Thymus (tissue), 11 donors: ENCODE data around the gene TAF6. TPM values are rescaled to one million over a fixed set of nuclear protein-coding genes. Genes with fewer than 3 reads are reported as not detected.
A peak's percentile ranks its signal among the peaks of the same experiment; 100 is the strongest.

Experiments used
- DNase-seq, 9 donors: peaks; one replicate each; pipeline ENCODE4 v3.0.0-alpha.2; 2013; ENCODE audit warnings: low spot score in 9 of 9, low read depth in 6 of 9, missing footprints in 1 of 9
- H3K27ac ChIP-seq, 2 donors: one replicate each; pipeline ENCODE4 v1.5.1; 2013; ENCODE audit warnings: control low read depth in 1 of 2, low read depth in 1 of 2, low read length in 1 of 2, mild to moderate bottlenecking in 1 of 2, moderate library complexity in 1 of 2
- H3K27me3 ChIP-seq, 2 donors: one replicate each; pipeline ENCODE4 v1.5.1; 2013; ENCODE audit warnings: low read length in 1 of 2; ENCODE audit not compliant: control insufficient read depth in 2 of 2, insufficient read depth in 1 of 2
- H3K36me3 ChIP-seq, 2 donors: one replicate each; pipeline ENCODE4 v1.5.1; 2013; ENCODE audit warnings: low read length in 1 of 2, mild to moderate bottlenecking in 1 of 2, moderate library complexity in 1 of 2; ENCODE audit not compliant: control insufficient read depth in 2 of 2, insufficient read depth in 2 of 2
- H3K4me1 ChIP-seq, 2 donors: one replicate each; pipeline ENCODE4 v1.5.1; 2013; ENCODE audit warnings: low read length in 2 of 2; ENCODE audit not compliant: control insufficient read depth in 2 of 2, insufficient read depth in 2 of 2
- H3K4me3 ChIP-seq, 2 donors: one replicate each; pipeline ENCODE4 v1.5.1; 2013; ENCODE audit warnings: low read length in 2 of 2, control low read depth in 1 of 2, mild to moderate bottlenecking in 1 of 2
- H3K9me3 ChIP-seq, 2 donors: one replicate each; pipeline ENCODE4 v1.5.1; 2013; ENCODE audit warnings: low read length in 1 of 2, mild to moderate bottlenecking in 1 of 2; ENCODE audit not compliant: control insufficient read depth in 2 of 2, insufficient read depth in 1 of 2
- WGBS: extraction: QIAGEN DNeasy Blood & Tissue Kit; methylation state at CpG from one replicate; pipeline ENCODE4 v1.1.7; 2013; 5-methylcytosine and 5-hydroxymethylcytosine counted together
- polyA plus RNA-seq: library from polyadenylated mRNA; stranded (reverse); fragments of 200-250 nt; gene quantifications from one replicate; pipeline ENCODE4 v1.2.3, GENCODE V29; 2013
- total RNA-seq: library from RNA; stranded (reverse); fragments of 120-200 nt; gene quantifications from one replicate; pipeline ENCODE4 v1.2.4, GENCODE V29; 2013
- donor health status: healthy.

TAF6 gene
- total and polyA plus RNA-seq, 2 donors = 10.2 to 25.7 TPM

- Histone ChIP-seq H3K4me3 (no peak overlapping the region), H3K9me3 (peaks cover 0 to 4% of the 10 kb centered on the region in 2 donors), H3K27me3 (peaks cover 5 to 30% of the 10 kb centered on the region in 2 donors), H3K36me3 (peaks cover 19 to 20% of the 10 kb centered on the region in 2 donors), H3K27ac (no peak overlapping the region), H3K4me1 (peaks cover 14 to 24% of the 10 kb centered on the region in 2 donors)
- WGBS = 98% methylated on average over 10 of the region's 10 CpGs
- DNase-seq = no peak
Observed at GRCh38 chr7:100087055-100087750, 32.0 kb downstream of the TAF6 start.

DNA sequence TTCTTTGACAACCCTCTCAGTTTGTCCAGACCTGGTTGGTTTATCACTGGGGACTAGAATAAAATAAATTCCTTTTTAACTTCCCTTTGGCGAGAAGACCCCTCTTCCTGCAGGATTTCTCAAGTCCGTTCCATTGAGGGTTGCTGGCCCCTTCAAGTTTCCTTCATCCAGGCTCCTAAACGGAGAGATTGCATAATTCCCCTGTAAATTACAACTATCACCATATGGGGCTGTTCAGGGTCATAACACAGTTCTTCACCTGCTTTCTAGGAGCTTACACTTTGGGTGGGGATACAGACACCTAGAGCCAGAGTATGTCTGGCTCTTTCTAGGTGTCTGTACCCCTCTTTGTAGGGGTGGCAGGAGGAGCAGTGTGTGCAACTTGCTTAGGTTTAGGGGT is 33.6 kb downstream of the TAF6 start:
- DNase-seq = no peak
- Histone ChIP-seq H3K36me3 (peaks cover 2 to 3% of the 10 kb centered on the region in 2 donors), H3K4me3 (no peak overlapping the region), H3K27me3 (peaks cover 7 to 34% of the 10 kb centered on the region in 2 donors), H3K9me3 (peaks cover 0 to 4% of the 10 kb centered on the region in 2 donors), H3K27ac (no peak overlapping the region), H3K4me1 (peaks cover 20 to 29% of the 10 kb centered on the region in 2 donors)
- 90% methylated on average over 3 of the region's 3 CpGs for WGBS

DNA sequence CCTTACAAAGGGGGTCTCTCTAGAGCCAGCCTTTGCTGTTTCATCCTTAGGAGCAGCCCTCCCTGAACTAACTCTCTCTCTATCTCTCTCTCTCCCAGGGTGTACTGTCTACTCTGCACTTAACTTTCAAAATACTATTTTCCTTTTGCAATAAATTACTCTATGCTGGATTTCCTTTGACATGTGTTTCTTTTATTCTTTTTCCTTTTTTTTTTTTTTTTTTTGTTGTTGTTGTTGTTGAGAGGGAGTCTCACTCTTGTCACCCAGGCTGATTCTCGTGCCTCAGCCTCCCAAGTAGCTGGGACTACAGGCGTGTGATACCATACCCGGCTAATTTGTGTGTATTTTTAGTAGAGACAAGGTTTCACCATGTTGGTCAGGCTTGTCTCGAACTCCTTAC is 36.2 kb downstream of the TAF6 start:
- H3K9me3 ChIP-seq = no peaks in the 10 kb centered on the region
- H3K4me3 ChIP-seq = no peak overlapping the region
- H3K27ac ChIP-seq = no peak overlapping the region
- peaks cover 12 to 19% of the 10 kb centered on the region in 2 donors for H3K4me1 ChIP-seq
- WGBS = 73% methylated on average over 4 of the region's 4 CpGs
- H3K36me3 ChIP-seq = peaks cover 0 to 16% of the 10 kb centered on the region in 2 donors
- no peak for DNase-seq
- H3K27me3 ChIP-seq = peaks cover 7 to 34% of the 10 kb centered on the region in 2 donors

- under 1% methylated on average over 55 of the region's 55 CpGs for WGBS
Observed at GRCh38 chr7:100081535-100082102, 37.5 kb downstream of the TAF6 start, which contains the start of gene ZNF3. TSS of gene ZNF3 (minus strand) at chr7:100081723. CDS start at chr7:100077357, 4,366 bp downstream.

GRCh38 chr7:100080907-100081534 is 38.1 kb downstream of the TAF6 start:
- 1% methylated on average over 34 of the region's 34 CpGs for WGBS
- peaks cover 11 to 19% of the 10 kb centered on the region in 2 donors for H3K4me1 ChIP-seq
- no peak for DNase-seq

More at GRCh38 chr7:100081535-100082102, 37.5 kb downstream of the TAF6 start, which contains the start of gene ZNF3:
- peak; percentile 94 to 99 (median 96) for DNase-seq
- Histone ChIP-seq H3K27me3 (peaks cover 7 to 34% of the 10 kb centered on the region in 2 donors), H3K36me3 (peaks cover 8 to 28% of the 10 kb centered on the region in 2 donors), H3K4me3 (peak within 1 kb of the TSS; percentile 81 to 98), H3K4me1 (peaks cover 11 to 19% of the 10 kb centered on the region in 2 donors), H3K9me3 (no peaks in the 10 kb centered on the region), H3K27ac (peak within 1 kb of the TSS; percentile 64 to 86)

GRCh38 chr7:100079024-100079560 is 40.1 kb downstream of the TAF6 start:
- DNase-seq = no peak
- Histone ChIP-seq H3K4me1 (peaks cover 11 to 19% of the 10 kb centered on the region in 2 donors), H3K4me3 (no peak overlapping the region), H3K36me3 (peaks cover 30 to 53% of the 10 kb centered on the region in 2 donors), H3K27ac (no peak overlapping the region), H3K27me3 (peaks cover 4 to 23% of the 10 kb centered on the region in 2 donors), H3K9me3 (peaks cover 0 to 2% of the 10 kb centered on the region in 2 donors)
- WGBS = 97% methylated on average over 7 of the region's 7 CpGs

More at GRCh38 chr7:100080907-100081534, 38.1 kb downstream of the TAF6 start:
- Histone ChIP-seq H3K27ac (peak overlapping the region; percentile 64 to 86), H3K27me3 (peaks cover 7 to 34% of the 10 kb centered on the region in 2 donors), H3K9me3 (no peaks in the 10 kb centered on the region), H3K4me3 (peak overlapping the region; percentile 81 to 98), H3K36me3 (peaks cover 12 to 34% of the 10 kb centered on the region in 2 donors)

- H3K27ac ChIP-seq = no peak overlapping the region
- H3K9me3 ChIP-seq = peaks cover 8 to 19% of the 10 kb centered on the region in 2 donors
- peaks cover 11 to 12% of the 10 kb centered on the region in 2 donors for H3K4me1 ChIP-seq
- WGBS = over 99% methylated on average over 4 of the region's 4 CpGs
- peaks cover 2 to 4% of the 10 kb centered on the region in 2 donors for H3K27me3 ChIP-seq
- no peak for DNase-seq
- peaks cover 49 to 72% of the 10 kb centered on the region in 2 donors for H3K36me3 ChIP-seq
- H3K4me3 ChIP-seq = no peak overlapping the region
Observed at GRCh38 chr7:100077205-100077604, 42.0 kb downstream of the TAF6 start.

DNA sequence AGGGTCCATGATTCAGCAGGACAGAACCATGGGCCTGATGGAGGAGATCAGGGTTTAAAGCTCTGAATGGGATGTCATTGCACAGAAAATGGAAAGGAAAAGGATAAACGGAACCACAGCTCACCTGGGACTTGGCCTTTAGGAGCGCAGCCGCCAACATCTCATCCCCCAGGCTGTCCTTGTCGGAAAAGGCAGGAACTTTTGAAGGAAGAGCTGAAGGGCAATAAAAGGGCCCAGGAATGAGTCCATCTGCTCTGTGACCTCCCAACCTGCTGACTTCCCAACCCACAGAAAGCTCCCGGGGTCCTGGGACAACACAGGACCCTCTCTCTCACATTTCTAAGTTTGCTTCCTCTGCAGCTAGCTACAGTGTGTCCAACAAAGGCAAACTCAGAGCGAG is 43.7 kb downstream of the TAF6 start:
- peaks cover 3 to 7% of the 10 kb centered on the region in 2 donors for H3K4me1 ChIP-seq
- H3K9me3 ChIP-seq = peaks cover 25 to 37% of the 10 kb centered on the region in 2 donors
- peaks cover 67 to 90% of the 10 kb centered on the region in 2 donors for H3K36me3 ChIP-seq
- DNase-seq = no peak
- WGBS = 96% methylated on average over 6 of the region's 6 CpGs
- H3K4me3 ChIP-seq = no peak overlapping the region
- no peak overlapping the region for H3K27ac ChIP-seq
- no peaks in the 10 kb centered on the region for H3K27me3 ChIP-seq
